GM12874 (cell line): ENCODE data around the gene DDRGK1.

Source experiments
- TF ChIP-seq, protein P1 (sequence below): IDR thresholded peaks from 2 replicates; pipeline ENCODE4 v1.5.1; 2011; ENCODE audit warnings: low read depth, mild to moderate bottlenecking, control low read depth, low read length, moderate library complexity; ENCODE audit not compliant: insufficient read depth

Gene DDRGK1

DNA sequence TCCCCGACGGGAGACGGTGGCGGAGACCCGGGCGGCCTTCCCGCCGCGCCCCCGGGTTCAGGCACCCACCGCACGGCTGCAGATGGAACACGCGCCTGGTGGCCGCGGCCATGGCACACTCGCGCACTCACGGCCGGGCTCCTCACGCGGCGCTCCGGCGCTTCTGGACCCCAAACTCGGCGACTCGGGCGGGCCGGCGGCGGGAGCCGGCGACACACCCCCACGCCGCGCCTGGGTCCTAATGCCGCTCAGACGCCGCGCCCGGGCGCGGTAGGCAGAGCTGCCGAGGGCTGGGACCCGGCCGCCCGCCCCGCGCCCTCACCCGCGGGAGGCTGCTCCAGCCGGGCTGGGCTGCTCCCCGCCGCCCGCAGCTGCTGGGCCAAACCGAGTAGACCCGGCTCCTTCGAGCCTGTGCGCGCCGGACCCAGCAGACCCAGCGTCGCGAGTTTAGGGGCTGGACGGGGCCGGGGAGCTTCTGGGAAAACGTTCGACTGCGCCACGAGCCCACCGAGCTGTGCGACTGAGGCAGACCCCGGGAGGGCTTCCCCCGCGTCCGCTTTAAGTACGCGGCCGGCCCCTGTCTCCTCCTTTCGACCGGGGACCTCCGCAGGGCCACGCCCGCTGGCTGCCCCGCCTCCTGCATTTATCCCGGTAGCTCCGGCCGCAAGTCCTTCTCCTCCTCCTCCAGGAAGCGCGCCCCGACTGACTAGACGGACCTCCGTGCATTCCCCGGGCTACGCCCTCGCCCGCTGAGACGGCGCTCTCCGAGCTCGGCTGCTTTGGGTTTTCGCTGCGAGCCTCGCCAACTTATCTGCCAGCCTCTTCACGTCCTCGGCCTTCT lies 34.8 kb upstream of the DDRGK1 start, which contains the start of gene SLC4A11:
SLC4A11 (minus strand) TSS at position 165 of the 841 bp plus-strand sequence; CDS start at position 112, 53 bp downstream.
- TF ChIP-seq, protein P1, sequence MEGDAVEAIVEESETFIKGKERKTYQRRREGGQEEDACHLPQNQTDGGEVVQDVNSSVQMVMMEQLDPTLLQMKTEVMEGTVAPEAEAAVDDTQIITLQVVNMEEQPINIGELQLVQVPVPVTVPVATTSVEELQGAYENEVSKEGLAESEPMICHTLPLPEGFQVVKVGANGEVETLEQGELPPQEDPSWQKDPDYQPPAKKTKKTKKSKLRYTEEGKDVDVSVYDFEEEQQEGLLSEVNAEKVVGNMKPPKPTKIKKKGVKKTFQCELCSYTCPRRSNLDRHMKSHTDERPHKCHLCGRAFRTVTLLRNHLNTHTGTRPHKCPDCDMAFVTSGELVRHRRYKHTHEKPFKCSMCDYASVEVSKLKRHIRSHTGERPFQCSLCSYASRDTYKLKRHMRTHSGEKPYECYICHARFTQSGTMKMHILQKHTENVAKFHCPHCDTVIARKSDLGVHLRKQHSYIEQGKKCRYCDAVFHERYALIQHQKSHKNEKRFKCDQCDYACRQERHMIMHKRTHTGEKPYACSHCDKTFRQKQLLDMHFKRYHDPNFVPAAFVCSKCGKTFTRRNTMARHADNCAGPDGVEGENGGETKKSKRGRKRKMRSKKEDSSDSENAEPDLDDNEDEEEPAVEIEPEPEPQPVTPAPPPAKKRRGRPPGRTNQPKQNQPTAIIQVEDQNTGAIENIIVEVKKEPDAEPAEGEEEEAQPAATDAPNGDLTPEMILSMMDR = no peak

- TF ChIP-seq, protein P1 = no peak
These were observed 34.1 kb upstream of the DDRGK1 start for GRCh38 chr20:3238616-3239025.

DNA sequence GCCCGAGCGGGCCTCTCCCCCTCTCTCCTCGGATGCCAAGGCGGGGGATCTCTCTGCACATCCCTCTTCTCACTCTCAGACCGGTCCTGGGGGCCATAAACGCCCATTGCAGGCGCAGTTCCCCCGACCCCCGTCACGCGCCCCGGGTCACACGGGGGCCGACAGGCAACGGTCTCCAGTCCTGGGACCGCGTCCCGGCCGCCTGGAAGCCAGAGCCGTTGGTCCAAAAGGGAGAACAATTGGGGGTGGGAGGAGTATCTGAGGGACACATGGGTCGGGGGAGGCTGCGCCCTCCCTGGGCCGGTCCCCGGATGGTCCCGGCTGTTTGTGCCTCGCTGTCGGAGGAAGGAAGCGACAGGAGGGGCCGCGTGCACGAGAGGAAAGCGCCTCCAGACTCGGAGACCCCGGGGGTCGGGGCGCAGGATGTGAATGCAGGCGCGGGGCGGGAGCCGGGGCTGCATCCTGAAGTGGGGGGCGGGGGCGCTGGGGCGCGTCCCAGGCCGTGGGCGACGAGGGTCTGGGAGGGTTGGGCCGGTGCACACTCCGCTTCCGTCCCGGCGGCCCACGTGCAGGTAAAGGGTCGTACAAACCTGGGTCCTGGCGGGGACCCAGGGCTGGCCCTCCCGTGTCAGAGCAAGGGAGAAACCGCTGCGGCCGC lies 33.6 kb upstream of the DDRGK1 start:
- TF ChIP-seq, protein P1 = no peak

DNA sequence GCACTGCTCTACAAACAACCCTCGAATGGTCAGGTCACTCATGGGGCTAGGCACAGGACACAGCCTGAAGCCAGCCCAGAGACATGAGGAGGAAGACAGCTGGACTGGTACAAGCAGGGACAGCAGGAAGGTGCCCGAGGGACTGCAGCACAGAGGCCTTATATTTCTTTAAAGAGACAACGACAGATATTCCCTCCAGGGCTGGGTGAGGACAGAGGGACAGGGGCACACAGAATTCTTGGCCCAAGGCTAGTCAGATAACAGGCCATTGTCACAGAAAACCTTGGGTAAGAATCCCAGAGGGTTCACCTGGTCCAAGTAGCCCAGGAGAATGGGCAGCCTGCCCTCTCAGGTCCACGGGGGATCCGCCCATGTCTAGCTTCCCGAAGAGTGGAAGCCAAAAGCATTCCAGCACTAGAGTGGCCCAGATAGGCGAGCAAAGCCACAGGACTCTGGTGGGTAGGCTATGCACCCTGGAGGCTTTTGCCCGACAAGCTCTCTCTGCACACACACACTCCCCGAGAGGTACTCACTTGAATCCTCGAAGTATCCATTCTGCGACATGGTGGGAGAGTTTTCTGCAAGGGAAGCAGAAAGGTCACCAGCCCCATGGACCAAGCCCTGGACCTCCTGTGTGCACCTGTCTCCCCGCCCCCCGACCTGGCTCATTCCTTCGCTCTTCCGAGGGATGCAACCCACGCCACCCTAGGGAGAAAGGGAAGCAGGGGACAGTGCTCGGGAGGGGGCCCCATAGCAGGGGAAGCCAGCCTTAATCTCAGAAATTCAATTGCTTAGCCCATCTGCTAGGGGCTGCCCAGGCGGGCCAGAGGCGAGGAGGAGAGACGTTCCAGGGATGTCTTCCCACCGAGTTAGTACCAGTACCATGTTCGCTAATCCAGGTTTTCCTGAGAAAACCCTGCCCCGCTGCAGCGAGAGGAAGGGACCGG lies 32.8 kb upstream of the DDRGK1 start:
- TF ChIP-seq, protein P1 = no peak

- TF ChIP-seq, protein P1 = no peak
These were observed 31.3 kb upstream of the DDRGK1 start for GRCh38 chr20:3235666-3236324.

- TF ChIP-seq, protein P1 = no peak
These were observed 29.6 kb upstream of the DDRGK1 start for GRCh38 chr20:3233991-3234498.
